GM19468 (cell line): ENCODE measurements around the gene AP3D1.
"Not testable (repeated sequence)": the region's sequence is repeated elsewhere in the genome, so short reads cannot be mapped to it uniquely, and the experiment has no call there.

Experiments used
- ATAC-seq: cut with Tn5 transposase; IDR thresholded peaks from one replicate; pipeline ENCODE4 v1.9.1; 2021; ENCODE audit warnings: mild to moderate bottlenecking, moderate library complexity, moderate number of reproducible peaks; ENCODE audit not compliant: unreplicated experiment; ENCODE audit errors: extremely low read depth

The AP3D1 gene

DNA sequence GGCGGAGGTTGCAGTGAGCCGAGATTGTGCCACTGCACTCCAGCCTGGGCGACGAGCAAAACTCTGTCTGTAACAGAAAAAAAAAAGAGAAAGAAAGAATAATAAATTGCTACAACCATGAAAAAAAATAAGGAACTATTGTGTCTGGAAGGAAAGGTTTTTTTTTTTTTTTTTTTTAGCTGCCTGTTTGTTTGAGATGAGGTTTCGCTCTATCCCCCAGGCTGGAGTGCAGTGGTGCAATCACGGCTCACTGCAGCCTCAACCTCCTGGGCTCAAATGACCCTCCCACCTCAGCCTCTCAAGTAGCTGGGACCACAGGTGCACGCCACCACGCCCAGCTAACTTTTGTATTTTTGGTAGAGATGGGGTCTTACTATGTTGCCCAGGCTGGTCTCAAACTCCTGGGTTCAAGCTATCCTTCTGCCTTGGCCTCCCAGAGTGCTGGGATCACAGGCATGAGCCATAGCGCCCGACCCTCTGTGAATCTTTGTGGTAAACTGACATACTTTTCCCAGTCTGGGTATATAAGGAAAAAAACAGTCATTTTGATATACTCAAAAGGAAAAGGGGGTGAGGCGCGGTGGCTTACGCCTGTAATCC is 59.3 kb downstream of the AP3D1 start:
- not testable (repeated sequence) for ATAC-seq

DNA sequence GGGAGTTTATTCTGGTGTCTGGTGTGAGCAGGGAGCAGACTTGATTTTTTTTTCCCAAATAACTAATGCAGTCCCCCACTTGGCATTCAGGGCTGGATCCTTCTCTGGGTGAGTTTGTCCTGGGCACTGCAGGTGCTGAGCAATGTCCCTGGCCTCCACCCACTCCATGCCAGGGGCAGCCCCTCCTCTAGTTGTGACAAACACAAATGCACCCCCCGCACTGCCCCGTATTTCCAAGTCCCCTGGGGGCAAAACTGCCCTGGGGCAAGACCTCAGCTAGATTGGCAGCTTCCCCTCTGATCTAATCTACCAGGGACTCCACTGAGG is 61.7 kb downstream of the AP3D1 start:
- ATAC-seq: no peak

DNA sequence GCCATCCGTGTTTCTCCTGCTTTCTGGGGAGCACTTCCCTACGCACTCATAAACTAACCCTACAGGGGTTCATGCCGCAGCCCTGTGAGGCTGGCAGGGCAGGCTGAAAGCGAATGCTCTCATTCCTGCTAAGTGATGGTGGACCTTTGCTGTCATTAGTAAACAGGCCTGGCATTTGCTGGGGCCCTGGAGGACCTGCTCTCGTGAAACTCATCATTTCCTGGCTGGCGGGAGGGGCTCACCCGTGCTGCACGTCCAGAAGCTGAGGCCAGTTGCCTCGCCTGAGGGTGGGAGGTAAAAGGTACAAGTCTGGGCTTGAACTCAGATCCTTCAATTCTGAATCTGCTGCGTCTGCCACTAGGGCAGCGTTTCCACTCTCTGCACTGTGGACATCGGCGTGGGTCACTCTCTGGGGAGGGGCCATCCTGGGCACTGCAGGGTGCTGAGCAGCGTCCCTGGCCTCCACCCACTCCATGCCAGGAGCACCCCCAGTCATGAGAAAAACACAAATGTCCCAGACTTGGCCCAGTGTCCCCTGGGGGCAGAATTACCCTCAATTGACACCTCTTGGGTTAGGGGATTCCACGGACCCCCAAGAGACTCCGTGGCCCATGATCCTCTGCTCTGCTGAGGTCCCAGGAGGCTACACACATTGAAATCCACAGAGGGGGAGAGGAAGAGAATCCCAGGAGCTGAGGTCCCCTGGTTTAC is 62.2 kb downstream of the AP3D1 start:
- ATAC-seq: no peak

DNA sequence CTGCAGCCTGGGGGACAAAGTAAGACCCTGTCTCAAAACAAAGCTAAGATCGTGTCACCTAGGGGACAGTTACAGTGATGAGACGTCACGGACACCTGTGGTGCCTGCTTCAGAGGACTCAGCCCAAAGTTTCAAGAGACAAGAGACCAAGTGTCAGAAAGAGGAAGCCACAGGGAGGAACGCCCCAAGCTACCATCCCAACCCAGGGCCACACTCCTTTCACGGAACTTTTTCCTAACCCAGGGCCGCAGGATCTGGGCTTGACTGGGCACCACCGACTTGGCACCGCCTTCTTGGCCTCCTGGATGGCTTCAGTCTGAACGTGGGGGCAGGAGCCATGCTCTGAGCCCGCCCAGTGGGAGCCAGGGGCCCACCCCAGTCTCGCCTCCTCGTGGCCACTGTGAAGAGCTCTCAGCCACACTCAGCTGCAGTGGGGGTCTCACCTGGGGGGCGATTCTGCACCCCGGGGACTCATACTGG is 63.7 kb downstream of the AP3D1 start:
- no peak for ATAC-seq

DNA sequence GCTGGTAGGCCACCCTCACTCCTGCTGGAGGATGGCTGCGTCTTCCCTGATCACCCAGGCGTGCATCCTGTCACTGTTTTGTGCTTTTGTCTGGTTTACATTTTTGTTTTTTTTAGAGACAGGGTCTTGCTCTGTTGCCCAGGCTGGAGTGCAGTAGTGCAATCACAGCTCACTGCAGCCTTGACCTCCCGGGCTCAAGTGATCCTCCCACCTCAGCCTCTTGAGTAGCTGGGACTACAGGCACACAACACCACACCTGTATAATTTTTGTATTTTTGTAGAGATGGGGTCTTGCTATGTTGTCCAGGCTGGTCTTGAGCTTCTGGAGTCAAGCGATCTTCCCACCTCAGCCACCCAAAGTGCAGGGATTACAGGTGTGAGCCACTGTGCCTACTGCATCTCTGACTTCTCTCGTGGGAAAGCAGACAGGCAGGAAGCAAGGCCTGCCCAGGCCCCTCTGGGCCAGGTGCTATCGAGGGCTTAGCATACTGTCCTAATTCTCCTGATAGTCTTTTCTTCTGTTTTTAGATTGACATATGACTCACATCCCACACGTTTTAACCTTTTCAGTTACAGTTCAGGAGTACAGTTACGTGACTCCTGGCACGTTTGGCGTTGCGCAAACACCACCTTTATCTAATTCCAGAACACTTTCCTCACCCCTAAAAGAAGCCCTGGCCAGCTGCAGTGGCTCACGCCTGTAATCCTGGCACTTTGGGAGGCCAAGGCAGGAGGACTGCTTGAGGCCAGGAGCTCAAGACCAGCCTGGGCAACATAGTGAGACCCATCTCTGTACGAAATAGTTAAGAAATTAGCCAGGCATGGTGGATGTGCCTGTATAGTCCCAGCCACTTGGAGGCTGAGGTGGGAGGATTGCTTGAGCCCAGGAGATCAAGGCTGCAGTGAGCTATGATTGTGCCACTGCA is 64.4 kb downstream of the AP3D1 start:
- not testable (repeated sequence) for ATAC-seq

DNA sequence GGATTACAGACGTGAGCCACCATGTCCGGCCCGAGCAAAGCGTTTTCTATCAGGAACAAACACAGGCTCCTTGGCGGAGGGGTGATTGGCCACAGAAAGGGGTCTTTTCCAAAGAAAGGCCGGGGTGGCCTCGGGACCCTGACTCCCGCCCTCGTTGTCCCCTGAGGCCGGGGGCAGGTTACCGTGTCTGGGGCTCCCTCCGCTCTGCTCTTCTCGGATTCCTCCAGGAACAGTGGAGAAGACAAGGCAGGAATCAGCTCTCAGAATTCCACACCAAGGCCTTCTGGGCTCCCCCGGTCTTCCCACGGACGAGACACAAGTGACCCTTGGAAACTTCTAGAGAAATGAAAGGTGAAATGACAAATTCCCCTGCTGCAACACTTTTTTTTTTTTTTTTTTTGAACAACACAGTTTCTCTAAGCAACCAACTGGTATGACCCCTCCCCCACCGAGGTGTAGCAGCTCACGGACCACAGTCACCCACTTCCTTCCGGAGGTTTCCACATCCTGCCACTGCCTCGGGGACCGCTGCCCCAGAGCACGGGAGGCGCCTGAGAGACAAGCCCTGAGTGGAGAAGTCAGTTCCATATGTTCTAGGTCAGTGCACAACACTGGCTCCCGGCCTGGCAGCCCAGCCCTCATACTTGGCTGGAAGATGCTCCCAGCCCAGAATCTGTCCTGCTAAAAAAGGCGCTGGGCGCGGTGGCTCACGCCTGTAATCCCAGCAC is 66.2 kb downstream of the AP3D1 start:
- no peak for ATAC-seq

DNA sequence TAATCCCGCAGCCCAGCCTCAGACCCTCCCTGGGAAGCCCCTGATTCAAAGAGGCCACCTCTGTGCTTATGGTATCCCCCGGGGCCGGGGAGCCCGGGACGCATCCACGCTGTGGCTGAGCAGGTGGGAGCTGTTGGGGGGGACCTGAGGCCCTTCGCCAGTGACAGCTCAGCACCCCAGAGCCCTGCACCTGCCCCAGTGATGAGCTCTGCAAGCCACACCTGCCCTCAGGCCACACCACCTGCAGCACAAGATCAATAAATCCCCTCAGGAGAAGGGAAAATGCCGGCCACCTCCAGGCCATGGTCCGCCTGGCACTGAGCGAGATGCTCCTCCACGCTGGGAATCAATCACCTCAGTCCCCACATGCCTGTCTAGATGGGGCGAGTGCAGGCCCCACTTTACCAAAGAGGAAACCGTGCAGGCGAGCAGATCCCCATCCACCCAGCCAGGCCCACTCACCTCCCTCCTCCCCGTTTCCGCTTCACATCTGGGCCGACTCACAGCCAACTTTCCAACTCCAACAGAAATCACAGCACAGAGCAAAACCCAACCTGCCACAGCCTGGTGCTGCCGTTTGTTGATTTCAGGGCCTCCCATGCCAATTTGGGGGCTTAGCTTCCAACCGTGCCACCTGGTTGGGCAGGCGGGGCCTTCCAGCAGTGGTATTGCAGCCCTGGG is 68.1 kb downstream of the AP3D1 start:
- ATAC-seq: no peak

DNA sequence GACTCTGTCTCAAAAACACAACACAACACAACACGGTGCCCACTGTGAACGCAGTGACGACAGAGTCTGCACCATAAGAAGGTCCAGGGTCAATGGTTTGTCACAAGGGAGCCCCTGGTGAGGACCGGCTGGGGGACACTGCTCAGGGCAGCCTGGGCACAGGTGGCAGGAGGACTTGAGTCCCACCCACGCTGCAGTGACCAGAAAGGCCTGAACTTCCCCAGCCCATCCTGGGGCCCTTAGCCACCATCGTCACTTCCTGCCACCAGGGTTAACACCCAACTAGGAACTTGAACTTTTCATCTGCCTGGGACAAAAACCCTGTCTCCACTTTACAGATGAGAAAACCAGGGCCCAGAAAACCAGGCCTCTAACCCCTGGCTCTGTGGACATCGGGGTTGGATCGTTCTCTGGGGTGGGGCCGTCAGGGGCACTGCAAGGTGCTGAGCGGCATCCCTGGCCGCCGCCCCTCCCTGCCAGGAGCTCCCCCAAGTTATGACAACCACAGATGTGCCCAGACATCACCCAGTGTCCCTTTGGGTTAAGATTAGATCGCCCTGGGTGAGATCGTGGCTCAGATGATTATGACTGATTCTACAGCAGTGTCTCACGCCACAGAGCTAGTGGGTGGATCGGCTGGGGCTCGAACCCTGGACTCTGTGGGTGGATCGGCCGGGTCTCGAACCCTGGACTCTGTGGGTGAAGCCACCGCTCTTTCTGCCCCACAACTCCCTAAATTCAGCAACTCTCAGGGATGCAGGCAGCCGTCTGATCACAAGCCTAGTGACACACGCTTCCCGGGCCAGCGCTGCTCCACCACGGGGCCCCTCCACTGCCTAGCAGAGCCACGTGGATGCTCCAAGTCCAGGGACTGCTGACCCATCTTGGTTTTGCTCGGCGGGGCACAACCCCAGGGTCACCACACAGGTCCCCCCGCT is 69.2 kb downstream of the AP3D1 start:
- no peak for ATAC-seq

DNA sequence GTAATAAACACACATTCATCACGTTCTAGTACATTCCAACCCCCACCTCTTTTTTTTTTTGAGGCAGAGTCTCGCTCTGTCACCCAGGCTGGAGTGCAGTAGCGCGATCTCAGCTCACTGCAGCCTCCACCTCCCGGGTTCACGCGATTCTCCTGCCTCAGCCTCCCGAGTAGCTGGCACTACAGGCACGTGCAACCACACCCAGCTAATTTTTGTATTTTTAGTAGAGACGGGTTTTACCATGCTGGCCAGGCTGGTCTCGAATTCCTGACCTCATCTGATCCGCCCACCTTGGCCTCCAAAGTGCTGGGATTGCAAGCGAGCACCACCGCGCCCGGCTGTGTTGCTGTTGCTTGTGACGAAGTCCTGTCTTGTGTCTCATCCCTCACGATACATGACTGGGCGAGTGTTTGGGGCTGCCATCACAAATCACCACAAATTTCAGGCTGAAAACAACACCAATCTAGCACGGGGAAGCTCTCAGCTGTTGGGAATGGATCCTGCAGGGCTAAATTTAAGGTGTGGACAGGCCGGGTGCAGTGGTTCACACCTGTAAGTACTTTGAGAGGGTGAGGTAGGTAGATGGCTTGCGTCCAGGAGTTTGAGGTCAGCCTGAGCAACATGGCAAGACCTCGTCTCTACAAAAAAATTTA is 70.9 kb downstream of the AP3D1 start:
- no peak for ATAC-seq

DNA sequence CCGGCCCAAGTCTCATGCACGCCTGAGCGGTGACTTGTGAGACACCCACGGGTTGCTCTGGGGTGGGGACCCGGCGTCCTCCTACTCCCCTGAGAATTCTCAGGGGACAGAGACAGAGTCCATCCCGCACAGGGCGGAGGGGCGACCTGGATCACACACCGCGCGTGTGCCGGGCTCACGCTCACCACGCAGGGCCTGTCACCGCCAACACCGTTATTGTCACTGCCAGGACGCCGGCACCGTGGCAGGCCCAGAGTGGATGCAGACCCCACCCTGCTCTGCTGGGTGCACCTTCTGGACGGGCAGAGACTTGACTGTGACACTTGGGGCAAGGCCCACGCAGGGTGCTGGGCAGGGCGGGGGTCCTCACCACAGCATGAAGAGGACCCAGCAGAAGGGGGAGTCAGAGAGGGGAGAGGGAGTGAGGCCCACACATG is 71.5 kb downstream of the AP3D1 start:
- ATAC-seq: no peak

DNA sequence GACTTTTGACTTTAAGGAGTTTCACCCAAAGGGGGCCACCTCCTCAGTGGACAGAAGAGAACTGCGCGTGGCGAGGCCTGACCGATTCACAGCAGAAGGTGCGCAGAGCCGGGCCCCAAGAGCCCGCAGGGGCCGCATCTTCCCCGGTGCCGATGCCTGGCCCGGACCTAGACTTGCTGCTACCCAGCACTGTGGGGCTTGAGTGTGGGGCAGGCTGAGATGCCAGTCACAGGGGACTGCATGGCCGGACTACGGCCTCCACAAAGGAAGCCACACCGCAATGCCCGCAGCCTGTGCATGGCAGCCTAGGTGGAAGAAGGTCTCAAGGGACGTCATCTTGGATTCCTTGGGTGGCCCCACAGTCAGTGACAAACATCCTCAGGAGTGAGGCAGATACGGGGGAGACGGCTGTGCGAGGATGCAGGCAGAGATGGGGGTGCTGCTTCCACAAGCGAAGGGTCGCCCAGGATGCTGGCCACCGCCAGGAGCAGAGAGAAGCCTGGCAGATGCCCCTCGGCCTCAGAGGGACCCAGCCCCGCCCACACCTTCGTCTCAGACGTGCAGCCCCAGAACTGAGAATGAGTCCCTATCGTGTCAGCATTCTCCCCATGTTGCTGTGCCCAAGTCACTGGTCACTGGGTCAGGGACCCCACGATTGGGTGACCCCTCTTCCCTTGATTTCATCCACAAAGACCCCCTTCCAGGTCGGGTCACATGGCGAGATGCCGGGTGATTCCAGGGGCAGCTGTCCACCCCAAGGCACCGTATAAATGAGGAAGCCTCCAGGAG is 72.1 kb downstream of the AP3D1 start:
- no peak for ATAC-seq

DNA sequence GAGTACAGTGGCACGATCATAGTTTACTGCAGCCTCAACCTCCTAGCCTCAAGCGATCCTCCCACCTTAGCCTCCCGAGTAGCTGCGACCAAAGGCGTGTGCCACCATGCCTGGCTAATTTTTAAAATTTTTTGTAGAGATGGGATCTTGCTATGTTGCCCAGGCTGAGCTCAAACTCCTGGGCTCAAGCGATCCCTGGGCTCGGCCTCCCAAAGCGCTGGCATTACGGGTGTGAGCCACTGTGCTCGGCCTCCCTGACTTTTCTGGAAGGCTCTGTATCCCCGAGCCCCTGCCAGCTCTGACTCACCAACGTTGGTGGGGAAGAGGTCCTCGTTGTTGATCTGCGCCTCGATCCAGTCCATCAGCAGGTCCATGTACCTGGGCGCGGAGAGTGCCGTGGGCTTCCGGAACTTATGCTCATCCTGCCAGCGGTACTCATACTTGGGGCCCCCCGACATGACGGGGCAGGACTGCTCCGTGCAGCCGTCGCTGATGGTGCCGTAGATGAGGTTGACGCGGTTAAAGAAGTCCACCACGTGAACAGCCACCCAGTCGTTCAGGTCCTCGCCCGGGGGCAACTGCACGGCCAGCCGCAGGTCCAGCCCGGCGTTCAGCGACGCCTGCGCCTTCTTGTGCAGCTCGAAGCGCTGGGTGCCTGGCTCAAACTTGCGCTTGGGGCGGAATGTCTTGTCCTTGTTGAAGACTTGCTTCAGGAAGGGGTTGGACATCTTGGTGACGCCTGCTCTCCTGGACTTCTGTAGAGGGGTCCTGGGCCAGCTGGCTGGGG is 73.3 kb downstream of the AP3D1 start:
- ATAC-seq: no peak

DNA sequence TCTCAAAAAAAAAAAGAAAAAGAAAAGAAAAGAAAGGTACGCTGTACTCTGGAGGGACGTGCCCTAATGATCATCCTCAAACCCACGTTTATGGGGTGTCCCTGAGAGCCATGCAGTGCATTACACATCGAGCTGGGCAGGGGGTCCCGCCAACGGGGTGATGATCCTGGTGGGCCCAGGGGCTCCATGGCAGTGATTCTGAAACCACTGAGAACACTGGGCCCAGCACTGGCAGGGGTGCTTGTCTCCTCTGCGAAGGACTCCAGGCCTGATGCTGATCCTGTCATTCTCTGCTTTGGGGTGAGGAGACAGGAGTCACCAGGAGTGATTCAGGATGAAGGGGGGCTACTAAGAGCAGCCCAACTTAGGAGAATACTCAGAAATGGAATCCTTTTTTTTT is 74.0 kb downstream of the AP3D1 start:
- ATAC-seq: no peak

DNA sequence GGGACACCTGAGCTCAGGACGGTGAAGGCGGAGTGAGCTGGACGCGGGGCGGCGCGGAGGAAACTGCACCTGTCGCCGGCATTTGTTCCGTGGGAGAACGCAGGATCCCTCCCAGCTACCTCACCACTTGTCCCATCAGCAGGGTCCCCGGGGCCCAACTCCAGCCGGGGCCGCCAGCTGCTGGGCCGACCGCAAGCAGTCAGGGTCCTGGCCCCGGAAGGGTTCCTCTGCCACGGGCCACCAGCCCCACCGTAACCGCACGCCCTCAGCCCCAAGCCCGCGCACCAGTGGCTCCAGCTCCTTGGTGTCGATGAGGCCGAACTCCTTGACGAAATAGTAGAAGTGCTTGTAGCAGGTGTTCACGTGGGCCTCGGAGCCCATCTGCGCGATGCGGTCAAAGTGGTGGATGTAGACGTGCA is 74.8 kb downstream of the AP3D1 start:
- no peak for ATAC-seq

DNA sequence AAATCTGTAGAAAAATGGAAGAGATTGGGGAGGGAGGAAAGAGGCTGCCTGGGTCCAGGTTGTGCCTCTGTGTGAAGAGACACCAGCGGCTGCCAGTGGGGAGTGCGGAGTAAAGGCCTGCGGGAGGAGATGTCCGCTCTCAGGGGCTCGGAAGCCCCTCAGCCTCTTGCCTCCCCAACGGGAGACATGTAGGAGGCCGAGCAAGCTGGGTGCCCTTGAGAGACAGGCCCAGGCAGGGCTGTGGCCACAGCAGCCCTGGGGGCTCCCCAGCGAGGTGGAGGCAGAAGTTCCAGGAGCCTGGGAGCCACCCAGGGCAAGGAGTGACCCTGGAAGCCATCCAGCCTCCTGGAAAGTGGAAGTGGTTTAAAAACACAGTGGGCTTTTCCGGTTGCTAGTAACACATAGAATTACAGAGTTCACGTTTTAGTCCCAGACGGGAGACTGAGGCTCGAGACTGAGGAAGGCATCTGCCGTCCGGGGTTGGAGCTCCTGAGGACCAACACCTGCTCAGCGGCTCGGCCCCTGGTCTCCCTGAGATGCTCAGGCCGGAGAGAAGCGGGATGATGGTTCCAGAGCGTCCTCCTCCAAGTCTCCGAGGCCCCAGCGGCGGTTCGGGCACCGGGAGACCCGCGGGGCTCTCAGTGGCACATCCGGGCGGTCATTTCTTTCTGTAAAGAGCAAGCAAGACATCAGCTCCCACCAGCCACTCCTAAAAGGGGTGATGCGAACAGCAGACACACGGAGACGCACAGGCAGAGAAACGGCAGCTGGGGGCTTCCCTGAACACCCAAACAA is 78.4 kb downstream of the AP3D1 start:
- no peak for ATAC-seq
